Activated CD4-positive, alpha-beta T cell treated with anti-CD3 and anti-CD28 coated beads, Interleukin-2, amount 50 U/mL, for 4 hours (primary cell): Measurements from ENCODE around the gene HOXD9.

Source experiments
- DNase-seq, 2 experiments: peaks; one replicate each; pipeline ENCODE4 v3.0.0-alpha.2; 2020

Gene HOXD9

GRCh38 chr2:176126929-176127773 lies 4.6 kb downstream of the HOXD9 start:
- peak; percentile 63 to 74 for DNase-seq

- no peak for DNase-seq
Observed at GRCh38 chr2:176127774-176128072, 5.2 kb downstream of the HOXD9 start.

DNA sequence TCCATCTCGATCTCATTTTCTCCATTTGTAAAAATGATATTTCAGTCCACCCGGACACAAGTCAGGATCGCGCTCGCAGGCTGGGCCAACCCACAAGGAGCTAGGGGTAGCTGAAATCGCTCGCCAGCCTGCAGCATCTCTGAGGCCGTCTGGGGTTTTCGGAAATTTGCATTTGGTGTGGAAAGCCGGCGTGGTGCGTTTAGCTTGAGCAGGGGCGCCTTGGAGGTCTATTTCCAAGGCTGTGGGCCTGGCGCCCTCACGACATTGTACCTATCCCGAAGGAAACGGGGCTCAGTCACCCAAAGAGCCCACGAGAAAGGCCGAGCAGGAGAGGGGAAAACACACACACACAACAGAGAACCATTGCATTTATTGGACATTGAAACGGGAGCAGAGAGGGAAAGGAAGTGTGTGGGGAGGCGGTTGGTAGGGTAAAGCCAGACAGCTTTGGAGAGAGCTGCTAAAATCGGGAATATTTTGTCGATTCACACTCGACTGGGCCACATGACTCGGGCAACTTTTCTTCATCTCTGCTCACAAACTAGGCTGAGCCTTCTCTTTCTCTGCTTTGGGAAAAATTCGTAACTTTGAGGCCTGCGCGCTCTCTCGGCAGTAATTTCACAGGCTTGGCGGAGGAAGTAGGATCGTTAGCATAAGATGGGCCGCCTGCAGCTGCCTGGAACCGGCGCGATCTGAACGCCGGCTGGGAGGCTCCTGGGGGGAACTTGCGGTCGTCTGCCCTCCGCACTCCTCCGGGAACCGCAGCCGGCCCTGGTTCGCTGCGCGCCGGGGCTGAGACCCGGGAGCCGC lies 5.9 kb downstream of the HOXD9 start:
- DNase-seq, result no peak

DNA sequence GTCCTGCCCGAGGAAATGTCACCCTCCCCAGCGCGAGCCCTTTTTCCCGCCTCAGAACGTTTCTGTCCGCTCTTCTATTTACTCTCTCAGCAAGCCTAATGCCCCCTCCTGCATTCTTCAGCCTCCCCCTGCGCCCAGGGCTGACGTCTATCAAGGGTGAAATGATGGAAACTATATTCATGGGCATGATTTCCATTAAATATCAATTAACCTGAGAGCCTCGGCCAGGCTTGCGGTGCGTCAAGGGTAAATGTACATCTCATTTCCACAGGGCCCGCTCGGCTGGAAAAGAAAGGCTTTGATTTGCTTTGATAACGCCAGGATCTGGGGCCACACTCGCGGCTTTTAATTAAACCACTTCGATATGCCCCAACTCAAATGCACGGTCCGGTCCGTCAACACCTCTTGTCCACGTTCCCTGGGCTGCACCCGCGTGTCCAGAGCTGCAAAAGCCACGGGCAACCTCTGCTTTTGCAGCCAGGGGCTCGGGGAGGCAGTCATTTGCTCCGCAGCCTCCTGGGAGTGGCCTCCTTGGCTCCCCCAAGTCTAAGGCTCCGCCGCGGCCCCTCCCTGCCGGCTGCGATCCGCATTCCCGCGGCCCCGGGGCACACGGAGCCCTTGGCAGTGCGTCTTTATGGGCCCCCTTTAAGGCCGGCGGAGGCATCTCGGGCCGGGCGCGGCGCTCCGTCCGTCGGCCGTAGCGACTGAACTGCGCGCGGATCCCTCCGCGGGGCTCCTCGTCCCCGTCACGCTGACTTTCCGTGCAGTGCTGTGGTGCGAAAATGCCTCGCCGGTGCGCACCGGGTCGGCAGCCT lies 6.7 kb downstream of the HOXD9 start, which contains the start of gene HOXD8:
TSS of gene HOXD8 (plus strand) at position 724 of the 815 bp plus-strand sequence. CDS start 662 bp downstream, outside the sequence.
- no peak for DNase-seq

- DNase-seq, result no peak
Observed at GRCh38 chr2:176129813-176130146, 7.3 kb downstream of the HOXD9 start.

DNA sequence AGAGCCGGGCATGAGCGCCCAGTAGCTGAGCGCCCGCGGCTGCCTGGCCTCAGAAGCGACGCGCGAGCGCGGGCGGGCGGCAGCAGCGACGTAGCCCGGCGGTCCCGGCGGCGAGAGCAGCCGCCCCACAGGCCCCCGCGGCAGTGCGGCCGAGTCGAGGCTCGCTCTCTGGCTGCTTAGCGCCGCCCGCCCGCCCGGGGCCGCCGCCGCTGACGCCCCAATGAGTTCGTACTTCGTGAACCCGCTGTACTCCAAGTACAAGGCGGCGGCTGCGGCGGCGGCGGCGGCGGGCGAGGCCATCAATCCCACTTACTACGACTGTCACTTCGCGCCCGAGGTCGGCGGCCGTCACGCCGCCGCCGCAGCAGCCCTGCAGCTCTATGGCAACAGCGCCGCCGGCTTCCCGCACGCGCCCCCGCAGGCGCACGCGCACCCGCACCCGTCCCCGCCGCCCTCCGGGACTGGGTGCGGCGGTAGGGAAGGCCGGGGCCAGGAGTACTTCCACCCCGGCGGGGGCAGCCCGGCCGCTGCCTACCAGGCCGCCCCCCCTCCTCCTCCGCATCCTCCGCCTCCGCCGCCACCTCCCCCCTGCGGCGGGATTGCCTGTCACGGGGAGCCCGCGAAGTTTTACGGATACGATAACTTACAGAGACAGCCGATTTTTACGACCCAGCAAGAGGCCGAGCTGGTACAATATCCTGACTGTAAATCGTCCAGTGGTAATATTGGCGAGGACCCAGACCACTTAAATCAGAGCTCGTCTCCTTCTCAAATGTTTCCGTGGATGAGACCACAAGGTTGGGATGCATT lies 7.8 kb downstream of the HOXD9 start:
- no peak for DNase-seq

GRCh38 chr2:176130957-176131847 lies 8.7 kb downstream of the HOXD9 start:
- no peak for DNase-seq

DNA sequence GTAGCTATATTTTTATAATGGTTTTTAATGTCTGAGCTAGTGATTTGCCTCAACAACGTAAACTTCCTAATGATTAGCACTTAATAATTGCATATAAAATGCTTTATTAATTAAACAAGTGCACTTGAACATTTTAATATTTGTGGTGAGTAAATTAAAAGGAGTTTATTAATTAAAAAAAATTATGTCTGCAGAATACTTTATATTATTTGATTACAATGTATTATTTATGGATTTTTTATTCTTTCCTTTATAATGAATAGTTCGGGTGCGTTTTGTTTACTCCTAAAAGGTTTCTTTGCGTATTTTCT lies 9.3 kb downstream of the HOXD9 start:
- DNase-seq, result no peak

- DNase-seq, result no peak
Observed at GRCh38 chr2:176132205-176133171, 10.0 kb downstream of the HOXD9 start.

DNA sequence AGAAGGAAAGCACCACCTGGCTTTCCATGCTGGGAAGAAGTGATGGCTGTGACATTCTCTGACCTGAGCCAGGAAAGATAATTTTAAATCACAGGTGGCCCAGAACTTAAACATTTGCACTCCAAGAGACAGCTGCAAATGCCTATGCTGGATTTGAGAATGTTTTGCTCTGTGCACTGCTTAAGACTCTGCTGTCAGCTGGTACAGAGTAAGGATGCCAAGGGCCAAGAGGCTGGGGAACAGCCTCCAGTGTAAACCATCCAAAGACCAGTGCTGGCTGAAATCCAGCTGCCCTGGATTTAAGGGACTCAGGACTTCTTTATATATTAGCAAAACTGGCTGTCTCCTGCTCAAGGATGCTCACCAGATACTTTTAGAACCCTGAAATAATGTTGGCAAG lies 10.9 kb downstream of the HOXD9 start:
- DNase-seq, result no peak

GRCh38 chr2:176134035-176134434 lies 11.5 kb downstream of the HOXD9 start:
- DNase-seq, result no peak

- no peak for DNase-seq
Observed at GRCh38 chr2:176135035-176135440, 12.5 kb downstream of the HOXD9 start.

DNA sequence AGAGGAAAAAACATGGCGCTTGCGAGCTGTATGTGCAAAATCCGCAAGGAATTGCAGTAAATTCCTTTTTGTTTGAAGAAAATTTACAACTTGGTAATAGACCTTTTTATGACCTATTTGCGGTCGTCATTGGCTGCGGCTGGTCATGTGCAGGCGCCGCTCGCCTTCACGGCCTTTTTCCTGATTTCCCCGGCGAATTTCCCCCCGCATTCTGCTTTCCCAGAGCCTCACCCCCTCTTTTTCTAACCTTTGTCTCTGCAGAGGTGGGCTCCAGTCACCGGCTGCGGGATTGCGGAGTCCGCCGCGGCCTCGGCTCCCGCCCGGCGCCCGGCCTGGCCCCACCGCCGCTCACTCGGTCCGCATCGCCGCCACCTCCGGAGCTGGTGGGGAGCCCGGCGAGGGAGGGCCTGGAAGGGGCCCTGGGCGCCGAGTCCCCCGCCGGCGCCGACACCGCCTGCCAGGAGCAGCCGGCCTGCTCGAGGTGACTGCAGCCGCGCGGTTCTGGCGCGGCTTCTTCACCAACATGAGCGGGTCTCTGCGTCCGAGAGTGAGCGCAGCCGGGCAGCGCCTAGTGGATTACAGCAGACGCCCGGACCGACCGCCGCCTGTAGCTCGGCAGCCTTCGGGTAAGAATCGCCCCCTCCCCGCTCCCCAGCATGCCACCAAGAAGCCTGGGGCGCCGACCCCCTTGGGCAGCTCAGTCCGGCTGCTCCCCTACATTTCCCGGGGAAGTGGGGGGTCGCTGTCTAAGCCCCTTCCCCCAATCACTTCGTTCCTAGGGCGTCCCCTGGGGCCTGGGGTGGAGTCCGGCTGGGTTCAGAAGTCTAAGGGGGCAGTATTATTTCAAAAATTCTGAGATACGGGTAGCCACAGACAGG lies 14.1 kb downstream of the HOXD9 start:
- no peak for DNase-seq

GRCh38 chr2:176137252-176137580 lies 14.7 kb downstream of the HOXD9 start:
- no peak for DNase-seq

DNA sequence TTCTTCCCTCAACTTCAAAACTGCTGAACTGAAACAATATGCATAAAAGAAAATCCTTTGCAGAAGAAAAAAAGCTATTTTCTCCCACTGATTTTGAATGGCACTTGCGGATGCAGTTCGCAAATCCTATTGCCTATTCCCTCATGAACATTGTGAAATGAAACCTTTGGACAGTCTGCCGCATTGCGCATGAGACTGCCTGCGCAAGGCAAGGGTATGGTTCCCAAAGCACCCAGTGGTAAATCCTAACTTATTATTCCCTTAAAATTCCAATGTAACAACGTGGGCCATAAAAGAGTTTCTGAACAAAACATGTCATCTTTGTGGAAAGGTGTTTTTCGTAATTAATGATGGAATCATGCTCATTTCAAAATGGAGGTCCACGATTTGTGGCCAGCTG lies 15.4 kb downstream of the HOXD9 start:
- DNase-seq, result no peak

- DNase-seq, result no peak
Observed at GRCh38 chr2:176138526-176138922, 16.0 kb downstream of the HOXD9 start.

- no peak for DNase-seq
Observed at GRCh38 chr2:176138923-176139660, 16.6 kb downstream of the HOXD9 start.

- no peak for DNase-seq
Observed at GRCh38 chr2:176139661-176140512, 17.4 kb downstream of the HOXD9 start.
